Endothelial cell of umbilical vein (primary cell): ENCODE data around the gene KRTAP6-1. TPM values are rescaled to one million over a fixed set of nuclear protein-coding genes. Genes with fewer than 3 reads are reported as not detected.

ENCODE experiments used
- BruUV-seq: library from RNA; stranded (reverse); fragments of 400-500 nt; replicated peaks from 2 replicates; lab custom pipeline; 2021; lab: Mats Ljungman, UMichigan
- CTCF ChIA-PET: fragments of 300-600, 350-600 bp; sonication (Branson Sonifier 250); formaldehyde crosslinking; loops from one replicate; lab custom pipeline; 2021; ENCODE audit warnings: antibody characterized with exemption, inconsistent platforms; lab: Charles Lee
- POLR2A ChIA-PET: fragments of 300-600, 350-600 bp; sonication (Branson Sonifier 250); formaldehyde crosslinking; loops from one replicate; lab custom pipeline; 2021; ENCODE audit warnings: antibody characterized with exemption, inconsistent platforms; lab: Charles Lee
- DNase-seq: peaks from one replicate; pipeline ENCODE4 v3.0.0-alpha.2; 2011; ENCODE audit warnings: low read depth, low spot score
- FAIRE-seq: peaks from 2 replicates; lab custom pipeline; 2011; peaks lifted over from hg19 to GRCh38; lab: Jason Lieb, UNC
- H2AFZ ChIP-seq: 2 replicates; pipeline ENCODE4 v1.6.0; 2012; ENCODE audit warnings: low read depth, low read length, control low read depth, inconsistent platforms
- H3K27ac ChIP-seq: 2 replicates; pipeline ENCODE4 v1.5.1; 2011; ENCODE audit warnings: low read depth, mild to moderate bottlenecking, control low read depth, low read length, moderate library complexity; ENCODE audit not compliant: insufficient read depth
- H3K27me3 ChIP-seq, 2 experiments: 2 replicates each; pipeline versions ENCODE4 v1.6.0 to v1.6.1; 2011; ENCODE audit warnings: low read length in 2 of 2, mixed read lengths in 1 of 2; ENCODE audit not compliant: control insufficient read depth in 2 of 2, insufficient read depth in 2 of 2
- H3K36me3 ChIP-seq, 2 experiments: 2 replicates in 1 of 2; 3 replicates in 1 of 2; pipeline ENCODE4 v1.5.1; 2011; ENCODE audit warnings: low read length in 2 of 2, mild to moderate bottlenecking in 1 of 2, moderate library complexity in 1 of 2; ENCODE audit not compliant: control insufficient read depth in 2 of 2, insufficient read depth in 2 of 2; ENCODE audit errors: extremely low read depth in 1 of 2
- H3K4me1 ChIP-seq: 3 replicates; pipeline ENCODE4 v1.5.1; 2011; ENCODE audit warnings: mild to moderate bottlenecking, low read length; ENCODE audit not compliant: control insufficient read depth, insufficient read depth; ENCODE audit errors: extremely low read depth
- H3K4me2 ChIP-seq: 2 replicates; pipeline ENCODE4 v1.6.1; 2011; ENCODE audit warnings: low read length, control low read depth, mixed read lengths; ENCODE audit not compliant: insufficient read depth
- H3K4me3 ChIP-seq, 3 experiments: fragments of 200-600 bp in 1 of 3; sonication (generic), shearing (Covaris generic) in 1 of 3; replicated peaks in 1 of 3; 2 replicates each; pipeline ENCODE4 v1.5.1; 2011 to 2016; ENCODE audit warnings: control low read depth in 3 of 3, low read length in 3 of 3, mild to moderate bottlenecking in 2 of 3, inconsistent platforms in 1 of 3, low read depth in 1 of 3, moderate library complexity in 1 of 3; ENCODE audit not compliant: insufficient read depth in 1 of 3
- H3K79me2 ChIP-seq: 2 replicates; pipeline ENCODE4 v1.6.0; 2012; ENCODE audit warnings: low read length, inconsistent platforms; ENCODE audit not compliant: control insufficient read depth, insufficient read depth
- H3K9ac ChIP-seq: replicated peaks from 2 replicates; pipeline ENCODE3; 2011; ENCODE audit warnings: low read length, control low read depth; ENCODE audit not compliant: insufficient read depth; ENCODE audit errors: extremely low read depth
- H3K9me1 ChIP-seq: replicated peaks from 3 replicates; pipeline ENCODE4 v1.6.0; 2011; ENCODE audit warnings: mild to moderate bottlenecking, low read length; ENCODE audit not compliant: control insufficient read depth, insufficient read depth; ENCODE audit errors: extremely low read depth
- H3K9me3 ChIP-seq: replicated peaks from 2 replicates; pipeline ENCODE4 v1.5.1; 2012; ENCODE audit warnings: low read length, inconsistent platforms; ENCODE audit not compliant: control insufficient read depth, insufficient read depth
- H4K20me1 ChIP-seq: replicated peaks from 2 replicates; pipeline ENCODE3; 2011; ENCODE audit warnings: mild to moderate bottlenecking, low read length; ENCODE audit not compliant: control insufficient read depth, insufficient read depth; ENCODE audit errors: extremely low read depth
- CTCF ChIP-seq, 2 donors: IDR thresholded peaks; 1 replicate in 1 of 2; 2 replicates in 1 of 2; pipeline ENCODE4 v1.5.1; 2011; ENCODE audit warnings: low read length in 2 of 2, mild to moderate bottlenecking in 2 of 2, moderate library complexity in 2 of 2, control low read depth in 1 of 2, inconsistent platforms in 1 of 2, low read depth in 1 of 2; ENCODE audit not compliant: insufficient read depth in 1 of 2; ENCODE audit errors: extremely low read depth in 1 of 2
- EZH2 ChIP-seq: IDR thresholded peaks from 2 replicates; pipeline ENCODE4 v1.6.1; 2012; ENCODE audit warnings: borderline replicate concordance, low read depth, mild to moderate bottlenecking, moderate library complexity, low read length, inconsistent platforms; ENCODE audit not compliant: severe bottlenecking
- FOS ChIP-seq: IDR thresholded peaks from 2 replicates; pipeline ENCODE4 v1.6.1; 2011; ENCODE audit warnings: mild to moderate bottlenecking, low read length, moderate library complexity, borderline replicate concordance; ENCODE audit not compliant: insufficient read depth
- GATA2 ChIP-seq: IDR thresholded peaks from 2 replicates; pipeline ENCODE4 v1.7.0; 2011; ENCODE audit warnings: low read depth, mild to moderate bottlenecking, moderate library complexity, mixed read lengths, low read length; ENCODE audit not compliant: insufficient read length, insufficient read depth
- JUN ChIP-seq: IDR thresholded peaks from 2 replicates; pipeline ENCODE4 v1.6.1; 2011; ENCODE audit warnings: borderline replicate concordance, low read depth; ENCODE audit not compliant: insufficient read length, insufficient read depth
- MAX ChIP-seq: IDR thresholded peaks from 2 replicates; pipeline ENCODE4 v1.6.1; 2011; ENCODE audit not compliant: insufficient read depth, insufficient read length
- MYC ChIP-seq: IDR thresholded peaks from one replicate; pipeline ENCODE4 v1.6.1; 2011; ENCODE audit warnings: mild to moderate bottlenecking, low read depth, low read length
- POLR2A ChIP-seq: IDR thresholded peaks from 2 replicates; pipeline ENCODE4 v1.6.1; 2012; ENCODE audit warnings: low read depth, mild to moderate bottlenecking, control low read depth, low read length
- POLR2AphosphoS5 ChIP-seq: IDR thresholded peaks from 2 replicates; pipeline ENCODE4 v1.6.1; 2012; ENCODE audit warnings: low read depth, mild to moderate bottlenecking, control low read depth, low read length, moderate library complexity; ENCODE audit not compliant: insufficient read depth
- dilution Hi-C: fragments of 300-500 bp; cut with MboI; formaldehyde crosslinking; loops from one replicate; pipeline ENCODE4 v1.15.0; 2019; ENCODE audit warnings: low sequenced_read_pairs; ENCODE audit not compliant: extremely low pct_ligation_motif_present
- intact Hi-C: fragments of 100-400 bp; cut with micrococcal nuclease; formaldehyde crosslinking; loops from one replicate; pipeline ENCODE4 v1.10.0; 2022
- polyA plus RNA-seq, 4 experiments: library from polyadenylated mRNA; depleted of rRNA in 3 of 4; stranded (reverse) in 3 of 4; unstranded in 1 of 4; fragments of >200 nt; gene quantifications; 2 replicates each; pipeline versions ENCODE4 v1.2.1 to v1.2.3, GENCODE V29; 2011 to 2012; ENCODE audit warnings: missing spikeins in 1 of 4
- total RNA-seq: library from RNA; stranded (reverse); gene quantifications from 2 replicates; pipeline ENCODE4 v1.2.3, GENCODE V29; 2021

KRTAP6-1 gene
- total and polyA plus RNA-seq, 2 donors (not counting 3 experiments of a cell fraction or from before 2014, with no cell fraction given), result not detected

GRCh38 chr21:30642564-30642963 is 28.8 kb upstream of the KRTAP6-1 start, which contains the start of gene KRTAP20-3:
TSS of gene KRTAP20-3 (plus strand) at chr21:30642864.
- no TSS peak for BruUV-seq
- FAIRE-seq, result no peak
- H3K79me2 ChIP-seq, result no peaks in the 10 kb centered on the region
- H3K9me3 ChIP-seq, result peaks cover 2% of the 10 kb centered on the region
- H3K27ac ChIP-seq, result no peak within 1 kb of the TSS
- no peak within 1 kb of the TSS for H3K9ac ChIP-seq
- H3K4me1 ChIP-seq, result no peaks in the 10 kb centered on the region
- TF ChIP-seq POLR2AphosphoS5 (no peak), MYC (no peak), FOS (no peak), JUN (no peak), CTCF (IDR thresholded peaks at IDR 0.05; ENCODE audit: extremely low read depth in 1 of 2, insufficient read depth in 1 of 2, low read depth in 1 of 2, low read length in 2 of 2) (no peak), GATA2 (no peak), EZH2 (no peak), POLR2A (no peak), MAX (no peak)
- POLR2A ChIA-PET, result no interaction called here
- H3K36me3 ChIP-seq, result no peaks in the 10 kb centered on the region
- H2AFZ ChIP-seq, result no peak within 1 kb of the TSS
- H4K20me1 ChIP-seq, result no peaks in the 10 kb centered on the region
- CTCF ChIA-PET, result no interaction called here
- no peak within 1 kb of the TSS for H3K4me2 ChIP-seq
- no peaks in the 10 kb centered on the region for H3K27me3 ChIP-seq
- no peak within 1 kb of the TSS for H3K4me3 ChIP-seq
- dilution Hi-C loops (no loop called here), intact Hi-C loops (no loop called here)
- H3K9me1 ChIP-seq, result no peaks in the 10 kb centered on the region
- DNase-seq, result no peak
